ENCODE measurements around the gene TENT4A. TPM values are rescaled to one million over a fixed set of nuclear protein-coding genes. Genes with fewer than 3 reads are reported as not detected.
"Not testable (repeated sequence)": the region's sequence is repeated elsewhere in the genome, so short reads cannot be mapped to it uniquely, and the experiment has no call there.

TENT4A gene
- total and polyA plus RNA-seq, 2 of the 4 experiments (the other 2 are of a cell fraction), result 5.9 to 17.2 TPM

DNA sequence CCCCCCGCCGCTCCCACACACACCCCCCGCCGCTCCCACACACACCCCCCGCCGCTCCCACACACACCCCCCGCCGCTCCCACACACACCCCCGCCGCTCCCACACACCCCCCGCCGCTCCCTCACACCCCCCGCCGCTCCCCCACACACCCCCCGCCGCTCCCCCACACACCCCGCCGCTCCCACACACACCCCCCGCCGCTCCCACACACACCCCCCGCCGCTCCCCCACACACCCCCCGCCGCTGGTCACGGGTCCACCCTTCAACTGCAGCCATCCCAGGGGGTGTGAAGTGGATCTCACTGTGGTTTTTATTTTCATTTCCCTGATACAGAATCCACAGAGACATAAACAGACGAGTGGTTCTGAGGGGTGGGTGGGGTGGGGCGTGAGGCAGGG lies 61.0 kb downstream of the TENT4A start:
- H3K4me2 ChIP-seq (ENCODE audit: low read depth, low read length); H2BK5ac ChIP-seq (ENCODE audit: low read depth, low read length, poor library complexity, severe bottlenecking); H4K5ac ChIP-seq (ENCODE audit: low read depth, low read length); H2BK15ac ChIP-seq (ENCODE audit: low read depth, low read length); H3K56ac ChIP-seq (ENCODE audit: extremely low read depth, insufficient read depth, low read length); H3K36me3 ChIP-seq (ENCODE audit: control insufficient read depth, insufficient read depth, low read length); CTCF ChIA-PET; H4K91ac ChIP-seq (ENCODE audit: insufficient read depth, low read depth, low read length); H4K20me1 ChIP-seq (ENCODE audit: insufficient read depth, low read length); BruUV-seq (replicated peaks); H3K9ac ChIP-seq (ENCODE audit: low read depth, low read length); H2AK9ac ChIP-seq (replicated peaks; ENCODE audit: low read depth, low read length, poor library complexity); H3K4me1 ChIP-seq (ENCODE audit: control insufficient read depth, insufficient read depth, low read length); POLR2A ChIA-PET (ENCODE audit: unreplicated experiment); H4K8ac ChIP-seq (ENCODE audit: low read depth in 2 of 2, low read length in 2 of 2); H2BK20ac ChIP-seq (ENCODE audit: low read depth, low read length); H3K23ac ChIP-seq (ENCODE audit: low read depth, low read length); H2AFZ ChIP-seq (replicated peaks; ENCODE audit: low read length, poor library complexity); H3K9me3 ChIP-seq (ENCODE audit: control insufficient read depth, insufficient read depth, low read length); H3K9me1 ChIP-seq (ENCODE audit: insufficient read depth, low read length); H3K14ac ChIP-seq (replicated peaks; ENCODE audit: low read depth, low read length); H3K18ac ChIP-seq (ENCODE audit: low read depth, low read length); DNase-seq; H3K27ac ChIP-seq (ENCODE audit: insufficient read depth, low read length); H3K4ac ChIP-seq (ENCODE audit: low read depth, low read length); H3K27me3 ChIP-seq (ENCODE audit: control insufficient read depth, insufficient read depth, low read length); H3K79me1 ChIP-seq (ENCODE audit: low read depth in 1 of 2, low read length in 2 of 2); H2BK120ac ChIP-seq (ENCODE audit: low read depth, low read length); intact Hi-C loops (cut with micrococcal nuclease); ATAC-seq (ENCODE audit: low read depth); in situ Hi-C loops (cut with MboI; ENCODE audit: low sequenced_read_pairs); H2AK5ac ChIP-seq (ENCODE audit: low read depth, low read length); H3K4me3 ChIP-seq (ENCODE audit: insufficient read depth, low read depth, low read length); dilution Hi-C loops (cut with HindIII; ENCODE audit: low sequenced_read_pairs, unreplicated experiment): not testable (repeated sequence)
- WGBS, 2 experiments (ENCODE audit: extremely low coverage in 2 of 2, insufficient read length in 1 of 2), result no CpG with 5 or more reads among the region's 27 CpGs
